ENCODE data around the gene XRN2.

Gene XRN2

DNA sequence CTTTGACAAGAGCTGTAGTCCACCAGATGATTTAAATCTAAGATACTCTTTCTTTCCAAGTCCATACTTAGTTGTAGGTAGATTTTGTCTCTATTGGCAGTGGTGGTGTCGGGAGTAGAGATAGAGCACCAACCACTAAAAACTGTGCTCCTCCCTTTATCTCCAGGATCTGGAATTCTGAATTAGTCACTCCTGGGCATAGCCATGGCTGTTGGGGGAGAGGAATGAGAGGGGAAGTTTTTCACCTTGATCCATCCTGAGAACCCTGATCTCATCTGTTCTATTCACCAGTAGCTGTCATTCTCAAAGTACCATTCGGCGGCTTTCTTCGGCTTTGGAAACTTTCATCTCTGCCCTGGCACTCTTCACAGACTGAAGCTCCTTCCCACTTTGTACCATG, 129.8 kb downstream of the XRN2 start:
- DNase-seq, result peak; percentile 7

DNA sequence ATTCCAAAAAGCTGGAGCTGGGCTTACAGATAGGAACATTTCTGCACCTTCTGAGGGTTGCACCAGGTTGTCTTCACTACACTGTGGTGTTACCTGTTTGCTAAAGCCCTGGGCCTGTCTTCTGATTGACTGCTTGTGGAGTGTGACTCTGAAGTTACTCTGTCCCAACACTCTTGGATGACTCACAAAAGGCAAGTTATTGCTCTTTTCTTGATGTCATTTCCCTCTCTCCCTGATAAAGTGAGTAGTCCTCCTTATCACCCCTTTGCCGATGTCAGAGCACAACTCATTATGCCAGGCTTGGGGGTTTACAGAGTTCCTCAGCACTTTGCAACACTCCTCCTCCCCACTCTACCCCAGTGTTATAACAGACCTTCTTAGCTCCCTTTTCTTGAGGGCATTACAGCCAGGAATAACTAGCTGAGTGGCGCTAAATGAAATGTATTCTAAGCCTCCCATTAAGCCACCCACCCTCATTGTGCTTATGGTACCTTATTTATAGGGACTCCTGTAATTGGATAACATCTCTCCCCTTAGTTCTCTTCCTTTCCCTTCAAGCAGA, 130.3 kb downstream of the XRN2 start:
- peak; percentile 18 for DNase-seq

DNA sequence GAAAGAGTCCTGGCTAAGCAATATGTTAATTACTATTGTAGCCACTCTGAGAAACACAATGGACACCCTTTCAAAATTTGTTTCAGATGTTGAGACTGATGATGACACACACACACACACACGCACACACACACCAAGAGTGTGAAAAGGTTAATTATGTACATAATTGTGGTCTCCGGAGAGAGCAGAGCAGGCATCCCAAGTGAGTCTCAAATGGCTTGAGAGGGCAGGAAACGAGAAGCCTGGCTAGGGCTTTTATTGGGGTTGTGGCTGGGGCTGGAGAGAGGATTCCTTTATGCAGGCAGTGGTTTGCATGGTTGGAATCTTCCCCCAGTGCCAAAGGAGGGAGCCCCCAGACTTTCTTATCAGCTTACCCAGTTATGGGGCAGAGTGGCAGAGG, 132.4 kb downstream of the XRN2 start:
- DNase-seq, result peak; percentile 20

DNA sequence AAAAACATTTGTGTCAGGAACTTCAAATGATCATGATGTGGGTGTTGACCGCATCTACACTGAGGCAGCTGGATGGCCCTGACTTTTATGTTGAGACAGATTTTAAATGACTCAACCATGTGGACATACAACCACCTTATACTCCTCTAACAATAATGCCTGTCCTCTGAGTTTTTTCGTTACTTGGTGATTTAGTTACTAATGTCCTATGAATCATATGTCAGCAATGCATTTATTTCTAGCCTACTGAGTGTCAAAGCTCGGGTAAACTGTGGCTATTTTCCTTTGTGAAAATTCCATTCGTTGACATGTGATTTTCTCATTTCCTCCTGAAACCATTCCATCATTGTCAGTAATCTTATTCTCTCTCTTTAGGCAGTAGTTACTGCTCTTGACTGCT, 133.1 kb downstream of the XRN2 start:
- peak; percentile 87 for DNase-seq

DNA sequence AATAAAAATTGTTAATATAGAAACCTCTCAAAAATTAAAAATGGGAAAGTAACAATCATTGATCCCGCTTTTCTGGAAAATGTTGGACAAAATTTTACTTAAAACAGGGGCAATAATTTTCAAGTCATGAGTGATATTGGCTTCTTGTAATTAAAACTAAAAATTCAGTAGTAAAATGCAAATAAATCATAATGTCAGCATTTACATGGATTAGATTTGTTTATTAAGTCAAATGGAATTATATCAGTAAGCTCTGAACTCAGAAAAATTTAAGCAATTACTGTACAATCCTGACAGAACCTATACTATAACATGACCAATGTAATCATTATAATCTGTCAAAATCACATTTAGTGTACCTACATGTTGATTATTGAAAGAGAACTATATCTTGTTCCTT, 134.1 kb downstream of the XRN2 start:
- no peak for DNase-seq

DNA sequence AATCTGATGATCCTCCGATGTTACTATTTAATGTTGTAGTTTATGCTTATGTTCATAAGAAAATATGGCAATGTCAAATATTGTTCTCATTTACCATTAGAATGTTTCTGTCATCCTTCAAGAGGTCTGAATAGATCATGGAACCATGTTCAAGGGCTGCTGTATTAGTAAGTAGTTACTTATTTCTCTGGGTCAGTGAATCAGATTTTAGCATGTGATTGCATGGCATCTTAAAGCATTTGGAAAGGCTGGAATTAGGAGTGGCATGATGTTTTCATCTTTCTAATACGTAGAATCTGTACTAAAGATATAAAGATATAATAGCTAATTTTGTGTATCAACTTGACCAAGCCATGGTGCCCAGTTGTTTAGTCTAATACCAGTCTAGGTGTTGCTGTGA, 134.7 kb downstream of the XRN2 start:
- DNase-seq, result no peak

All from fibroblast of skin of scalp (primary cell).